Measurements from ENCODE around the gene UQCR11.

The UQCR11 gene

DNA sequence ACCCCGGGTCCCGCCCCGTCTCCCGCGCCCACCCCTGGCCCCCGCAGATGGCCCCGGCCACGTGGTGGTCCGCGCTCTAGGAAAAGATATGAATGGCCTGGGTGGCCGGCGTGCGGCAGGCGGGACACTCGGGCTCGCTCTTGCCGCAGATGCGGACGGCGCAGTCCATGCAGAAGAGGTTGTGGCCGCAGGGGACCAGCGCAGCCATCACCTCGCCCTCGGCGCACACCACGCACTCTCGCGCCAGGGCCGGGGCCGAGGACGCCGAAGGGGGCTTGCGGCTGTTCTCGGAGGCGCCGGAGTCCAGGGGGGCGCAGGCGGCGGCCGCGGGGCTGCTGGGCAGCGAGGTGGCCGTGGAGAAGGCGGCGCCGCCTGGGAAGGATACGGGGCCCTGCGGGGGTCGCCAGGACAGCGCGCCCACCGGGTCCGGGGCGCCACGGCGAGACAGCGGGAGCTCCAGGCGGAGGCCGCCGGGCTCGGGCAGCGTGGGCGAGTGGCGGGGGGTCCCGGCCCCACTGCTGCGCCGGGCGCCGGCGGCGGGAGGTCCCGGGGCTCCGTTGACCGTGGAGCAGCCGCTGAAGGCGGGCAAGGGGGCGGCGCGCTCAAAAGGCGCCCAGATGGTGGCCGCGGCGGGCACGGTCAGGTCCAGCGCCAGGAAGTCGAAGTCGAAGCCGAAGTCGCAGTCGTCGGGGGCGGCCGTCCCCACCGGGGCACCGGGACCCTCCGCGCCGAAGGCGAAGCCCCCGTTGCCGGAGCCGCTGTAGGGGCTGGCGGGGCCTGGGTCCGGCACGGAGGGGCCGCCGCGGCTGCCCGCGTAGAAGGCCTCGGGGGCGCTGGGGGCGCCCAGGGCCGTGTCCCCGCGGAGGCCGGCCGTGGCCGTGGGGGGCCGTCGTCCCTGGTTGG, 49.5 kb downstream of the UQCR11 start:
- no peak overlapping the region for H3K4me3 ChIP-seq (ENCODE audit: low read depth, low read length)
- DNase-seq (ENCODE audit: low read depth) = no peak
- TF ChIP-seq, protein P1, sequence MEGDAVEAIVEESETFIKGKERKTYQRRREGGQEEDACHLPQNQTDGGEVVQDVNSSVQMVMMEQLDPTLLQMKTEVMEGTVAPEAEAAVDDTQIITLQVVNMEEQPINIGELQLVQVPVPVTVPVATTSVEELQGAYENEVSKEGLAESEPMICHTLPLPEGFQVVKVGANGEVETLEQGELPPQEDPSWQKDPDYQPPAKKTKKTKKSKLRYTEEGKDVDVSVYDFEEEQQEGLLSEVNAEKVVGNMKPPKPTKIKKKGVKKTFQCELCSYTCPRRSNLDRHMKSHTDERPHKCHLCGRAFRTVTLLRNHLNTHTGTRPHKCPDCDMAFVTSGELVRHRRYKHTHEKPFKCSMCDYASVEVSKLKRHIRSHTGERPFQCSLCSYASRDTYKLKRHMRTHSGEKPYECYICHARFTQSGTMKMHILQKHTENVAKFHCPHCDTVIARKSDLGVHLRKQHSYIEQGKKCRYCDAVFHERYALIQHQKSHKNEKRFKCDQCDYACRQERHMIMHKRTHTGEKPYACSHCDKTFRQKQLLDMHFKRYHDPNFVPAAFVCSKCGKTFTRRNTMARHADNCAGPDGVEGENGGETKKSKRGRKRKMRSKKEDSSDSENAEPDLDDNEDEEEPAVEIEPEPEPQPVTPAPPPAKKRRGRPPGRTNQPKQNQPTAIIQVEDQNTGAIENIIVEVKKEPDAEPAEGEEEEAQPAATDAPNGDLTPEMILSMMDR (IDR thresholded peaks at IDR 0.05; ENCODE audit: low read depth, low read length, missing control alignments) = no peak
- in situ Hi-C loops (cut with HindIII; ENCODE audit: low sequenced_read_pairs) = no loop called here

DNA sequence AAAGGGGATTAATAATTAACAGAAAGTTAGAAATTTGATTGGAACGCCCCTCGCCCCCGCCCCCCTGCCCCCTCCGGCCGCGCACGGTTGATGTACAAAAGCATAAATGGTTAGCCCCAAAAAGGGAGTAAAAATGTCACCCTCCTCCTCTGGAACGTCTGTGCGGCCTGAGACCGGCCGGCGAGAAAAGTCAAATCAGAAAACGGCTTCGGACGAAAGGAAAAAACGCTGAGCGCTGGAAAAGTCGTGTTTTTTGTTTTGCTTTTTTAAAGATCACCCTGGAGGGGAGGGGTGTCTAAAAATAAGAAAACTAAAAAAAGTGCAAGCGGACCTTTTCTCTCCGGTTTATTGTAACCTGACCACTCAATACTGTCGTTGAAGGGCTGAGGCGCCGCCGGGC, 50.3 kb downstream of the UQCR11 start:
- no peak for DNase-seq (ENCODE audit: low read depth)
- in situ Hi-C loops (cut with HindIII; ENCODE audit: low sequenced_read_pairs) = no loop called here
- H3K4me3 ChIP-seq (ENCODE audit: low read depth, low read length) = no peak overlapping the region
- TF ChIP-seq, protein P1 (IDR thresholded peaks at IDR 0.05; ENCODE audit: low read depth, low read length, missing control alignments) = no peak

DNA sequence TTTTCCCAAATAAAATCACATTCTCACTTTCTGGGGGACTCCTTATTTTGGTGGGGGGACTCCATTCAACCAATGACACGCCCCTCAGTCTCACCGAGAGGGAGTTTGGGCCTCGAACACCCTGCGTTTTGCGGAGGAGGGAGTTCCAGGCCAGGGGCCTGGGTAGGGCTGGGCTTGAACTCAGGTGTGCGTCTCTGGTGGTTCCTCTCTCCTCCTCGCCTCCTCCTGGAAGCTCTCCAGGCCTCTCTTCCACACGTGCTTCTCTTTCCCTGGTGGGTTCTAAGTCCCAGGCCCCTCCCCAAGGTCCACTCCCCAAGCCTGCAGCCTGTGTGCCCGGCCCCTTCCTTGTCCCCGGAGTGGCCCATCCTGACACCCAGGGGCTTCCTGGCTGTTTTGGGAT, 51.8 kb downstream of the UQCR11 start:
- TF ChIP-seq, protein P1 (IDR thresholded peaks at IDR 0.05; ENCODE audit: low read depth, low read length, missing control alignments) = no peak
- H3K4me3 ChIP-seq (ENCODE audit: low read depth, low read length) = no peak overlapping the region
- no peak for DNase-seq (ENCODE audit: low read depth)
- in situ Hi-C loops (cut with HindIII; ENCODE audit: low sequenced_read_pairs) = no loop called here

DNA sequence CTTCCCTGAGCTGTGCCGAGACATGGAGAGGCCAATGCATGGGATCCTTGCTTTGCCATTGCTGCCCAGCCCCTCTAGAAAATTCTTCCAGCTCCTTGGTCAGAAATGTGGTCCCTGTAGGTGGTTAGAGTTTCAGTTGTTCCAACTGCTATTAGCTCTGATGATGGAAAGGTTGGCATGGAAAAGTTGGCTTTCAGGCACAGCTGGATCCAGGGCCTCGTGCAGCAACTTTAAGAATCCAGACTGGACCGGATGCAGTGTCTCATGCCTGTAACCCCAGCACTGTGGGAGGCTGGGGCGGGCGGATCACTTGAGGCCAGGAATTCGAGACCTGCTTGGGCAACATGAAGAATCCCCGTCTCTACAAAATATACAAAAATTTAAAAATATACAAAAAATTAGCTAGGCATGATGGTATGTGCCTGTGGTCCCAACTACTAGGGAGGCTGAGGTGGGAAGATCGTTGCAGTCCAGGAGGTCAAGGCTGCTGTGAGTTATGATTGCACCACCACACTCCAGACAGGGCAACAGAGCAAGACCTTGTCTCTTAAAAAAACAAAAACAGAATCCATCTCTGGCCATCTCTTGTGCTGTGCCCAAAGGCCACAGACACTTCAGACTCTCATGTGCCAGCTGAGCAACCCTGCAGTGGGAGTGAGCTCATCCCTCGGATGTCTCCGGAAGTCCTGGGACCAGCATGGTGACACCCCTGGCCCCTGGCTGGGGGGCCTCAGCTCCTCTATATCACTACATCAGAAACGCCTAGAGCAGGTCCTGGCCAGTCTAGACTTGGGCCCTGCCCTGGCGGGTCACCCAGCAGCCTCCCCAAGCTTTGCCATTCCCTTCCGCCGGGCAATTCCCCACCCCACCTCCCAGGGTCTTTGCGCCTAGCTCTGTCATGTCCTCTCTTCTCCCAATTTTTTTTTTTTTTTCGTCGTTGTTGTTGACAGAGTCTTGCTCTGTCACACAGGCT, 53.9 kb downstream of the UQCR11 start:
- in situ Hi-C loops (cut with HindIII; ENCODE audit: low sequenced_read_pairs) = no loop called here
- DNase-seq (ENCODE audit: low read depth) = no peak
- no peak overlapping the region for H3K4me3 ChIP-seq (ENCODE audit: low read depth, low read length)
- TF ChIP-seq, protein P1 (IDR thresholded peaks at IDR 0.05; ENCODE audit: low read depth, low read length, missing control alignments) = no peak

DNA sequence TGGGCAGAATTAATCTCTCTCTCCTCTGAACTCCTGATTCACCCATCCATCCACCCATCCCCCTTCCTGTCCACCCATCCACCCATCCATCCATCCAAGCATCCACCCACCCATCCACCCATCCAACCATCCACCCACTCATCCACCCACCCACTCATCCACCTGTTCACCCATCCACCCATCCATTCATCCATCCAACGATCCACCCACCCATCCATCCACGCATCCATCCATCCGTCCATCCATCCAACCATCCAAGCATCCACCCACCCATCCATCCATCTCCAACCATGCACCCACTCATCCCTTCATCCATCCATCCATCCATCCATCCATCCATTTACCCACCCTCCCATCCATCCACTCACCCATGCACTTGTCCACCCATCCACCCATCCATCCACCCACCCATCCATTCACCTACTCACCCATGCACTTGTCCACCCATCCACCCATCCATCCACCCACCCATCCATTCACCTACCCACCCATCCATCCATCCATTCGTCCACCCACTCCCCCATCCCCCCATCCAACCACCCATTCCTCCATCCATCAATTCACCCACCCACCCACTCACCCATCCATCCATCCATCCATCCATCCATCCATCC, 55.8 kb downstream of the UQCR11 start:
- H3K4me3 ChIP-seq (ENCODE audit: low read depth, low read length) = no peak overlapping the region
- no peak for DNase-seq (ENCODE audit: low read depth)
- TF ChIP-seq, protein P1 (IDR thresholded peaks at IDR 0.05; ENCODE audit: low read depth, low read length, missing control alignments) = no peak
- in situ Hi-C loops (cut with HindIII; ENCODE audit: low sequenced_read_pairs) = no loop called here
